Kidney (tissue), 14 donors: ENCODE results near the gene ATP6V0D1. TPM values are rescaled to one million over a fixed set of nuclear protein-coding genes. Genes with fewer than 3 reads are reported as not detected.
A peak's percentile ranks its signal among the peaks of the same experiment; 100 is the strongest.

Experiments
- DNase-seq, 5 donors: peaks; one replicate each; pipeline ENCODE4 v3.0.0-alpha.2; 2013 to 2020
- FAIRE-seq: peaks from 2 replicates; lab custom pipeline; 2012; peaks lifted over from hg19 to GRCh38; lab: Jason Lieb, UNC
- H3K27ac ChIP-seq, 2 donors: one replicate each; pipeline ENCODE4 v1.7.0; 2013; ENCODE audit warnings: low read depth in 2 of 2, low read length in 2 of 2, inconsistent platforms in 1 of 2
- H3K27me3 ChIP-seq: one replicate; pipeline ENCODE4 v1.7.1; 2013; ENCODE audit warnings: low read length, inconsistent platforms; ENCODE audit not compliant: control insufficient read depth, insufficient read depth
- H3K36me3 ChIP-seq, 3 donors: one replicate each; pipeline versions ENCODE4 v1.7.0 to v1.7.1; 2013; ENCODE audit warnings: low read length in 3 of 3, control low read depth in 1 of 3, inconsistent platforms in 1 of 3; ENCODE audit not compliant: insufficient read depth in 3 of 3, control insufficient read depth in 2 of 3
- H3K4me1 ChIP-seq, 3 donors: one replicate each; pipeline versions ENCODE4 v1.7.0 to v1.7.1; 2013; ENCODE audit warnings: low read length in 3 of 3, inconsistent platforms in 1 of 3, low read depth in 1 of 3; ENCODE audit not compliant: control insufficient read depth in 2 of 3, insufficient read depth in 2 of 3
- H3K4me3 ChIP-seq, 3 donors: one replicate each; pipeline versions ENCODE4 v1.7.0 to v1.8.1; 2013; ENCODE audit warnings: low read length in 3 of 3, control low read depth in 1 of 3, inconsistent platforms in 1 of 3
- H3K9ac ChIP-seq, 3 donors: one replicate each; pipeline versions ENCODE4 v1.7.0 to v1.7.1; 2013; ENCODE audit warnings: low read length in 3 of 3, control low read depth in 1 of 3, inconsistent platforms in 1 of 3
- H3K9me3 ChIP-seq, 3 donors: one replicate each; pipeline versions ENCODE4 v1.7.0 to v1.7.1; 2013; ENCODE audit warnings: low read length in 3 of 3, control low read depth in 1 of 3, inconsistent platforms in 1 of 3; ENCODE audit not compliant: control insufficient read depth in 2 of 3, insufficient read depth in 1 of 3
- intact Hi-C: fragments of 100-400 bp; cut with DNase I; formaldehyde crosslinking; loops from one replicate; pipeline ENCODE4 v1.11.1; 2022
- polyA plus RNA-seq: library from polyadenylated mRNA; stranded (reverse); fragments of 350-450 nt; fragmentation: Illumina TruSeq; extraction: RNeasy Lipid Tissue Mini Kit (QIAGEN cat#74804); gene quantifications from one replicate; pipeline ENCODE4 v1.2.3, GENCODE V29; 2014; ENCODE audit warnings: low read depth, low replicate concordance; ENCODE audit not compliant: insufficient read depth
- total RNA-seq: library from RNA; stranded (reverse); fragmentation: NEBNext Ultra II Directional; extraction: Animal tissue kit (Norgen Biotek cat#: 25700); gene quantifications from one replicate; pipeline ENCODE4 v1.2.1, GENCODE V29; 2021
- TF ChIP-seq, protein P1 (sequence below): IDR thresholded peaks from 3 replicates; pipeline ENCODE4 v1.5.1; 2012; ENCODE audit warnings: mild to moderate bottlenecking, moderate library complexity, borderline replicate concordance; ENCODE audit not compliant: insufficient read depth; ENCODE audit errors: extremely low read depth
- donor health status: control.
- donor health status: control.
- donor health status: control.
- donor health status: control.
- donor health status: control.
- donor health status: DM: yes; HTN: yes; CAD: no.
- donor health status: Normal renal cell carcinoma (clear cell type).

The ATP6V0D1 gene
- total and polyA plus RNA-seq, 2 donors from 2014 or later, result 100 to 208 TPM

DNA sequence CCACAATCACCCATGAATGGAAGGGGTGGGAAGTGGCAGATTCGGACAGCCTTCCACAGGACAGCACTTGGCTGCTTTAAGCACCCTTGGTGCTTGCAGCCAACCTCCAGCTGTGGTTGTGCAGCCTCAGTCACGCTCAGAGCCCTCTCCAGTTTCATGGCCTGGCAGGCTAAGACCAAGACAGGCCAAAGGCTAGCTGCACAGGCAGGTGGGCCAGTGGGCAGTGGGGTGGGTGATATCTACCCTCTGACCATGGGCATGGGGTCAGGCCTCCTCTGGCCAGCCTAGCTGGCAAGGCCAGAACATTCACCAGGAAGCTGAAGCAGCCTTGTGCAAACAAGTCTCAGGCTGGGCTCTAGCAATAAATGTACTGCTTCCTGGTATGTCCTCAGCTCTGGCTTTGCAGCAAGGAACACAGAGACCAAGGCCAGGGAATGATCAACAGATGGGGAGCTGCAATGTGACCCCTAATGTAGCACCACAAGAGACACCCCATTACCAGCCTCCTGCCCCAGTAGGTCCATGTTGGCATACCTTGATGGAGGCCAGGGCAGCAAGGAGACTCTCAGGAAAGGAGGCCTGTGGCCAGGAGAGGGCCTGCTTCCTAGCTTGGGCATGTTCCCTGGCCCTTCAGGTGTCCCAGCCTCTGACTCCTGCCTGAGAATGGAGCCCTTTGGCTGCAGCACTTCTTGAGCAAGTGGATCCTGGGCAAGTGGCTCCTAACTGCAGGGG is 29.1 kb downstream of the ATP6V0D1 start:
- Histone ChIP-seq H3K9ac (no peak overlapping the region), H3K27me3 (no peaks in the 10 kb centered on the region), H3K9me3 (no peaks in the 10 kb centered on the region), H3K36me3 (peaks cover 0 to 16% (median 10%) of the 10 kb centered on the region in 3 donors), H3K4me3 (no peak overlapping the region), H3K27ac (peak overlapping the region; percentile 9 to 42), H3K4me1 (peaks cover 0 to 48% (median 46%) of the 10 kb centered on the region in 3 donors)
- TF ChIP-seq, protein P1, sequence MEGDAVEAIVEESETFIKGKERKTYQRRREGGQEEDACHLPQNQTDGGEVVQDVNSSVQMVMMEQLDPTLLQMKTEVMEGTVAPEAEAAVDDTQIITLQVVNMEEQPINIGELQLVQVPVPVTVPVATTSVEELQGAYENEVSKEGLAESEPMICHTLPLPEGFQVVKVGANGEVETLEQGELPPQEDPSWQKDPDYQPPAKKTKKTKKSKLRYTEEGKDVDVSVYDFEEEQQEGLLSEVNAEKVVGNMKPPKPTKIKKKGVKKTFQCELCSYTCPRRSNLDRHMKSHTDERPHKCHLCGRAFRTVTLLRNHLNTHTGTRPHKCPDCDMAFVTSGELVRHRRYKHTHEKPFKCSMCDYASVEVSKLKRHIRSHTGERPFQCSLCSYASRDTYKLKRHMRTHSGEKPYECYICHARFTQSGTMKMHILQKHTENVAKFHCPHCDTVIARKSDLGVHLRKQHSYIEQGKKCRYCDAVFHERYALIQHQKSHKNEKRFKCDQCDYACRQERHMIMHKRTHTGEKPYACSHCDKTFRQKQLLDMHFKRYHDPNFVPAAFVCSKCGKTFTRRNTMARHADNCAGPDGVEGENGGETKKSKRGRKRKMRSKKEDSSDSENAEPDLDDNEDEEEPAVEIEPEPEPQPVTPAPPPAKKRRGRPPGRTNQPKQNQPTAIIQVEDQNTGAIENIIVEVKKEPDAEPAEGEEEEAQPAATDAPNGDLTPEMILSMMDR, result no peak
- no peak for DNase-seq
- FAIRE-seq, result no peak
- intact Hi-C loops, result no loop called here

DNA sequence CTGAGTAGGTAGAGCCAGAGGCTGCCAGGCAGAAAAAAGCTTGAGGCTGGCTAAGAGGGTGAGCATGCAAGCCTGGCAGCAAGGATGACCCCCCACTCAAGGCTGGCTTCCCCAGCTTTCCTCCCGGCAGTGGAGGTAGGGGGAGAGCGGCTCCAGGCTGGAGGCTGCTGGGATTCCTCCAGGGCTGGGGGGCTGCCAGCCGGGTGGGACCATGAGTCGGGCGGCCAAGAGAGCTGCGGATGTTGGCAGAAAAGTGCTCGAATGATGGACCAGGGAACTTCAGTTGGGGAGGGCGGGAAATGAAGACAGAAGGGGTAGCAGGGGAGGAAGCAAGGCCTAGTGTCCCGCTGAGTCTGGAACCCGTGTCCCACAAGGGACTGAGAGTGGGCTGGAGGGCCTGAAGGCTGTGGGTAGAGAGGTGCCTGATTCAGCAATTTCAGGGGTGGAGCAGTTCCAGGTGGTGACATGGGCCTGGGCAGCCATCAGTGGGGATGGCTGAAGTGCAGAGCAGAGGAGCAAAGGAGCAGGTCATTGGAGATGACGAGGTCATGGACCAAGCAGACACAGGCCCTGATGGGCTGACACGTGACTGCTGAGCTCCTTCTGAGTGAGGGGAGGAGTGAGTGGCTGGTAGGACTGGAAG is 29.8 kb downstream of the ATP6V0D1 start:
- peaks cover 0 to 16% (median 10%) of the 10 kb centered on the region in 3 donors for H3K36me3 ChIP-seq
- no peak overlapping the region for H3K4me3 ChIP-seq
- TF ChIP-seq, protein P1, result no peak
- FAIRE-seq, result no peak
- H3K9ac ChIP-seq, result no peak overlapping the region
- H3K27me3 ChIP-seq, result no peaks in the 10 kb centered on the region
- H3K9me3 ChIP-seq, result no peaks in the 10 kb centered on the region
- H3K27ac ChIP-seq, result peak overlapping the region; percentile 4 to 42
- peaks cover 0 to 48% (median 47%) of the 10 kb centered on the region in 3 donors for H3K4me1 ChIP-seq
- intact Hi-C loops, result no loop called here
- DNase-seq, result no peak

DNA sequence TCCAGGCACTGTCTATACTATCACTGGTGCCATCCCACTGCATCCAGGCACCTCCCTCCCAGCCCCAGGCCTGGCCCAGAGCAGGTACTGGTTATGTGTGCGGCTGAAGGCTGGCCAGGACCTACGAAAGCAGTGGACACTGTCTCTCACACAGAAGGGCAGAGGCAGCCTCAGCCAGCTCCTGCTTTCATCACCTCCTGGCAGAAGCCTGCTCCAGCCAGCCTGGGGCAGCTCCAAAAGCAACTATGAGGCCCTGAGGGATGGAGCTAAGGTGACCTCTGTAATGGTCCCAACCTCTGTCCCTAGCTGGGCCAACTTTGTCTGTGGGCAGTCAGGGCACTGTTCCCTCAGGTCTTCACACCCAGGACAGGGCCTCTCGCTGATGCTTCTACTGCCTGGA is 31.2 kb downstream of the ATP6V0D1 start:
- peaks cover 0 to 61% (median 60%) of the 10 kb centered on the region in 3 donors for H3K4me1 ChIP-seq
- no peaks in the 10 kb centered on the region for H3K27me3 ChIP-seq
- peak overlapping the region; percentile 56 to 72 for H3K27ac ChIP-seq
- intact Hi-C loops, result no loop called here
- H3K36me3 ChIP-seq, result peaks cover 0 to 16% (median 10%) of the 10 kb centered on the region in 3 donors
- peak overlapping the region in 1 of 3 donors; percentile 48 for H3K9ac ChIP-seq
- no peak overlapping the region for H3K4me3 ChIP-seq
- DNase-seq (no peak), FAIRE-seq (no peak)
- no peaks in the 10 kb centered on the region for H3K9me3 ChIP-seq
- TF ChIP-seq, protein P1, result no peak
